Placental pericyte (primary cell): Measurements from ENCODE around the gene PPP4R2. TPM values are rescaled to one million over a fixed set of nuclear protein-coding genes. Genes with fewer than 3 reads are reported as not detected.

ENCODE experiments used
- small RNA-seq: library from RNA; depleted of rRNA; stranded (forward); fragments of <200 nt; gene quantifications from one replicate; pipeline ENCODE3, GENCODE V24; 2012; ENCODE audit warnings: low replicate concordance
- total RNA-seq: library from RNA; depleted of rRNA; stranded (reverse); fragments of >200 nt; gene quantifications from 2 replicates; pipeline ENCODE4 v1.2.3, GENCODE V29; 2012

The PPP4R2 gene
- total RNA-seq: 68.6 and 79.4 TPM in 2 replicates

GRCh38 chr3:72996473-72997333, at the start of gene PPP4R2:
PPP4R2 (plus strand) TSS chr3:72996811; CDS start chr3:72997038, 227 bp downstream.

GRCh38 chr3:73061416-73061815, 64.8 kb downstream of the PPP4R2 start, which contains the start of gene EBLN2:
EBLN2 (plus strand) TSS chr3:73061659; CDS start chr3:73062082, 423 bp downstream.

Small RNAs within 50 kb of the gene (small RNA-seq; reads per million reads assigned to genes)
- gene RNU2-64P: 12.5 reads per million, percentile 95 among the genes with 10 or more reads in this experiment
- not detected for gene RNU6-557P
- 0.65 reads per million, percentile 28 among the genes with 10 or more reads in this experiment for gene RNU7-19P

Other genes starting within 250 kb of the PPP4R2 start
- gene SHQ1, start 148.4 kb upstream of the PPP4R2 start, total RNA-seq: 23.3 and 24.1 TPM in 2 replicates
- gene GXYLT2, start 108.8 kb upstream of the PPP4R2 start, total RNA-seq: 11.6 and 71.1 TPM in 2 replicates
- 6.2 and 7.9 TPM in 2 replicates for gene EBLN2, start 64.8 kb downstream of the PPP4R2 start, total RNA-seq